Measurements from ENCODE around the gene EED.

GRCh38 chr11:86241956-86242535 lies 2.5 kb upstream of the EED start:
- TF ChIP-seq POLR2AphosphoS5 (IDR thresholded peaks at IDR 0.05; ENCODE audit: insufficient read depth in 1 of 2, low read depth in 1 of 2) (no peak), CTCF (IDR thresholded peaks at IDR 0.05) (no peak)

Data from vagina (tissue), 2 donors.